GM12892 (cell line): ENCODE results near the gene SEBOX.

Source experiments
- POLR2A ChIP-seq: IDR thresholded peaks from 2 replicates; pipeline ENCODE4 v1.6.1; 2011; ENCODE audit warnings: low read depth, low read length, control low read depth
- POLR2AphosphoS5 ChIP-seq: IDR thresholded peaks from 2 replicates; pipeline ENCODE4 v1.6.1; 2011; ENCODE audit warnings: low read depth, low read length, control low read depth

GRCh38 chr17:28386391-28386790 lies 21.4 kb upstream of the SEBOX start:
- no peak for TF ChIP-seq POLR2A
- no peak for TF ChIP-seq POLR2AphosphoS5
